ENCODE measurements around the gene OSBPL3.

GRCh38 chr7:24923172-24923865 lies 56.7 kb downstream of the OSBPL3 start:
- TF ChIP-seq MAX (IDR thresholded peaks at IDR 0.05; ENCODE audit: low read depth, low read length), result no peak
- no peak for TF ChIP-seq CTCF (IDR thresholded peaks at IDR 0.05; ENCODE audit: low read depth, low read length)
